Sigmoid colon (tissue), 4 donors: ENCODE measurements around the gene COLEC12.

Source experiments
- EP300 ChIP-seq, 4 donors: sonication (generic); formaldehyde crosslinking; IDR thresholded peaks; one replicate each; pipeline ENCODE4 v1.6.1; 2017; ENCODE audit warnings: antibody characterized with exemption in 4 of 4
- TF ChIP-seq, protein P1 (sequence below), 4 experiments: fragments of 450-650 bp in 3 of 4; fragments of 200-600 bp in 1 of 4; IDR thresholded peaks; one replicate each; pipeline ENCODE4 v1.5.1; 2016 to 2019; ENCODE audit warnings: antibody characterized with exemption in 4 of 4, mild to moderate bottlenecking in 3 of 4, moderate library complexity in 2 of 4

DNA sequence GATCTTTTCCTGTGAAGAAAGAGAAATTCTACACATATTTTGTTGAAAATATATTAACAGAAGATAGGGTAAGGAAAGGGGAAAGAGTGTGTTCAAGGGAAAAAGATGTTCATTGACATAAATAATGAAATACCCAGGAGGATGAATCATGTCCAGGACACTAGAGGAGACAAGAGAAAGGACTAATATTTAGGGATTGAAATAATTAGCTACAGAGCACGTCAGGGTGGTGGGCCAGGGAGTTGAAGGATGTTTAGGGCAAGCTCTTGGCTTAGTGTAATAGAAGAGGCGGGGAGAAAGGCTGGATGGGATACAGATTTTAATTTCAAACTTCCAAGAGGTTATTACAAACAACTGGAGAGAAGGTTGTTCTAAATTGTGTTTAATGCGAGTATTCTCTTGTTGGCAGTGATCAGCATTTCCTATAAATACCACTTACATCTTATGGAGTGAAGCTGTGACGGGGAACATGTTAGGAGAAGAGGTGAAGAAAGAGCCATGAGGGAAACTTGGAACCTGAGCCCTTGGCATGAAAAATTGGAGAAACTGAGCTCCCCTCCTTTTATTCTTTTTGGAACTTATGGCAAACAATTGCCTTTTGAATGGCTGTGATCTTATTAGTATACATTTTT is 43.1 kb upstream of the COLEC12 start:
- TF ChIP-seq, protein P1, sequence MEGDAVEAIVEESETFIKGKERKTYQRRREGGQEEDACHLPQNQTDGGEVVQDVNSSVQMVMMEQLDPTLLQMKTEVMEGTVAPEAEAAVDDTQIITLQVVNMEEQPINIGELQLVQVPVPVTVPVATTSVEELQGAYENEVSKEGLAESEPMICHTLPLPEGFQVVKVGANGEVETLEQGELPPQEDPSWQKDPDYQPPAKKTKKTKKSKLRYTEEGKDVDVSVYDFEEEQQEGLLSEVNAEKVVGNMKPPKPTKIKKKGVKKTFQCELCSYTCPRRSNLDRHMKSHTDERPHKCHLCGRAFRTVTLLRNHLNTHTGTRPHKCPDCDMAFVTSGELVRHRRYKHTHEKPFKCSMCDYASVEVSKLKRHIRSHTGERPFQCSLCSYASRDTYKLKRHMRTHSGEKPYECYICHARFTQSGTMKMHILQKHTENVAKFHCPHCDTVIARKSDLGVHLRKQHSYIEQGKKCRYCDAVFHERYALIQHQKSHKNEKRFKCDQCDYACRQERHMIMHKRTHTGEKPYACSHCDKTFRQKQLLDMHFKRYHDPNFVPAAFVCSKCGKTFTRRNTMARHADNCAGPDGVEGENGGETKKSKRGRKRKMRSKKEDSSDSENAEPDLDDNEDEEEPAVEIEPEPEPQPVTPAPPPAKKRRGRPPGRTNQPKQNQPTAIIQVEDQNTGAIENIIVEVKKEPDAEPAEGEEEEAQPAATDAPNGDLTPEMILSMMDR (IDR thresholded peaks at IDR 0.05), result no peak
- TF ChIP-seq EP300 (IDR thresholded peaks at IDR 0.05), result no peak
